Calu3 (cell line): ENCODE measurements around the gene PAK5. TPM values are rescaled to one million over a fixed set of nuclear protein-coding genes. Genes with fewer than 3 reads are reported as not detected.

Source experiments
- BruUV-seq: library from RNA; stranded (reverse); fragments of 400-500 nt; replicated peaks from 2 replicates; lab custom pipeline; 2021; lab: Mats Ljungman, UMichigan
- CTCF ChIA-PET: fragments of 300-600 bp; sonication (Branson Sonifier 250); formaldehyde crosslinking; loops from one replicate; lab custom pipeline; 2022; ENCODE audit warnings: antibody characterized with exemption; lab: Charles Lee
- DNase-seq: peaks from one replicate; pipeline ENCODE4 v3.0.0; 2022
- H3K27ac Mint-ChIP-seq: one replicate; pipeline ENCODE4 v1.8.0; 2022; ENCODE audit warnings: mixed read lengths; ENCODE audit not compliant: unreplicated experiment
- H3K27me3 Mint-ChIP-seq: one replicate; pipeline ENCODE4 v1.8.0; 2022; ENCODE audit warnings: mixed read lengths; ENCODE audit not compliant: unreplicated experiment
- H3K36me3 Mint-ChIP-seq: one replicate; pipeline ENCODE4 v1.8.0; 2022; ENCODE audit warnings: mild to moderate bottlenecking, moderate library complexity, mixed read lengths; ENCODE audit not compliant: insufficient read depth, unreplicated experiment
- H3K4me1 Mint-ChIP-seq: one replicate; pipeline ENCODE4 v1.8.0; 2022; ENCODE audit warnings: mild to moderate bottlenecking, low read depth, mixed read lengths; ENCODE audit not compliant: unreplicated experiment
- H3K4me3 Mint-ChIP-seq: one replicate; pipeline ENCODE4 v1.8.0; 2022; ENCODE audit warnings: mild to moderate bottlenecking, low read depth, moderate library complexity, mixed read lengths; ENCODE audit not compliant: unreplicated experiment
- H3K9me3 Mint-ChIP-seq: one replicate; pipeline ENCODE4 v1.8.0; 2022; ENCODE audit warnings: low read depth, mixed read lengths; ENCODE audit not compliant: unreplicated experiment
- CTCF ChIP-seq: fragments of 200-600 bp; IDR thresholded peaks from one replicate; pipeline ENCODE4 v1.8.0; 2022; ENCODE audit warnings: antibody characterized with exemption; ENCODE audit not compliant: unreplicated experiment
- intact Hi-C: fragments of 100-400 bp; cut with micrococcal nuclease; formaldehyde crosslinking; loops from one replicate; pipeline ENCODE4 v1.10.0; 2022; ENCODE audit not compliant: unreplicated experiment
- total RNA-seq: library from RNA; stranded (reverse); gene quantifications from 2 replicates; pipeline ENCODE4 v1.2.3, GENCODE V29; 2022

PAK5 gene
- total RNA-seq, 1 experiment from 2014 or later = not detected

GRCh38 chr20:9570612-9571011 lies 268.3 kb downstream of the PAK5 start:
- Mint-ChIP-seq H3K27me3 (no peaks in the 10 kb centered on the region), H3K9me3 (peaks cover 3% of the 10 kb centered on the region), H3K4me3 (no peak overlapping the region), H3K4me1 (no peaks in the 10 kb centered on the region), H3K36me3 (no peaks in the 10 kb centered on the region), H3K27ac (no peak overlapping the region)
- CTCF ChIA-PET = interaction anchor here (0.5 kb wide), 2 partner anchors 139 to 1477 kb away, joined by 3 read pairs; no protein-coding TSS in a partner anchor
- intact Hi-C loops = no loop called here
- no TSS peak for BruUV-seq
- DNase-seq = no peak
- TF ChIP-seq CTCF = no peak

- CTCF ChIA-PET = no interaction called here
- BruUV-seq = no TSS peak
- no peaks in the 10 kb centered on the region for H3K36me3 Mint-ChIP-seq
Measured at GRCh38 chr20:9566977-9567376, 271.9 kb downstream of the PAK5 start.

GRCh38 chr20:9565910-9566550 lies 272.8 kb downstream of the PAK5 start:
- no peak for DNase-seq
- intact Hi-C loops = no loop called here
- no TSS peak for BruUV-seq
- Mint-ChIP-seq H3K9me3 (peaks cover 3% of the 10 kb centered on the region), H3K4me1 (no peaks in the 10 kb centered on the region), H3K27me3 (no peaks in the 10 kb centered on the region), H3K4me3 (no peak overlapping the region), H3K27ac (no peak overlapping the region), H3K36me3 (no peaks in the 10 kb centered on the region)
- CTCF ChIA-PET = no interaction called here
- no peak for TF ChIP-seq CTCF

More at GRCh38 chr20:9566977-9567376, 271.9 kb downstream of the PAK5 start:
- no peak for TF ChIP-seq CTCF
- no peak for DNase-seq
- no peak overlapping the region for H3K27ac Mint-ChIP-seq
- H3K4me1 Mint-ChIP-seq = no peaks in the 10 kb centered on the region
- intact Hi-C loops = no loop called here
- H3K27me3 Mint-ChIP-seq = no peaks in the 10 kb centered on the region
- H3K9me3 Mint-ChIP-seq = peaks cover 3% of the 10 kb centered on the region
- no peak overlapping the region for H3K4me3 Mint-ChIP-seq

- CTCF ChIA-PET = interaction anchor here (0.5 kb wide), 1 partner anchor 142 kb away, joined by 8 read pairs; no protein-coding TSS in a partner anchor
- no peaks in the 10 kb centered on the region for H3K36me3 Mint-ChIP-seq
- no peaks in the 10 kb centered on the region for H3K4me1 Mint-ChIP-seq
- BruUV-seq = no TSS peak
- H3K27me3 Mint-ChIP-seq = no peaks in the 10 kb centered on the region
- no peaks in the 10 kb centered on the region for H3K9me3 Mint-ChIP-seq
- no peak for TF ChIP-seq CTCF
- H3K27ac Mint-ChIP-seq = no peak overlapping the region
- DNase-seq = no peak
- intact Hi-C loops = no loop called here
- H3K4me3 Mint-ChIP-seq = no peak overlapping the region
Measured at GRCh38 chr20:9557411-9557810, 281.5 kb downstream of the PAK5 start.
